Superior temporal gyrus (tissue), 1 donor: ENCODE measurements around the gene ATG7.
"Not testable (repeated sequence)": the region's sequence is repeated elsewhere in the genome, so short reads cannot be mapped to it uniquely, and the experiment has no call there.

Experiments
- DNase-seq: peaks from one replicate; pipeline ENCODE4 v3.0.0-alpha.2; 2016; ENCODE audit errors: extremely low spot score

ATG7 gene

DNA sequence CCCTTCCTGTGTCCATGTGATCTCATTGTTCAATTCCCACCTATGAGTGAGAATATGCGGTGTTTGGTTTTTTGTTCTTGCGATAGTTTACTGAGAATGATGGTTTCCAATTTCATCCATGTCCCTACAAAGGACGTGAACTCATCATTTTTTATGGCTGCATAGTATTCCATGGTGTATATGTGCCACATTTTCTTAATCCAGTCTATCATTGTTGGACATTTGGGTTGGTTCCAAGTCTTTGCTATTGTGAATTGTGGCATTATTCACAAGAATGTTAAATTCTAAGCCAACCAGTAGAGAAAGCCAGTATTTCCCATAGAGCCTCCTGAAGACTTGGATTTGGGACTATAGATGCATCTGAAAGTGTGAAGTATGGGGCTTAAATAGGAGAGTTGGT is 230.2 kb downstream of the ATG7 start:
- DNase-seq = not testable (repeated sequence)

DNA sequence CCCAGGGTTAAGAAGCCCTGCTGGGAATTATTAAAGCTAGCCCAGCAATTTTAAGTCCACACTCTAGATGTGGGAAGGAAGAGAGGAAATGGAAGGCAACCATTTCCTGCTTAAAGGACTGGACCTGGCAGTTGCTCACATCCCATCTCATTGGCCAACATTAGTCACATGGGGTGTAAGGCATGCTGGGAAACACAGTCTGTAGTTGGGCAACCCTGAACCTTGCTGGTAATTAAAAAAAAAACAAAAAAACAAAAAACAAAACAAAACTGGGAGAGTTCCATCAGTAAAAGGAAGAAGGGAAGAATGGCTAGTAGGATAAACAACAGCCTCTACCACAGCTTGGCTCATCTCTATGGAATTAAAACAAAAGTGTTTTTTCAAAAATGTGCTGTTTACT is 235.5 kb downstream of the ATG7 start:
- DNase-seq = no peak

DNA sequence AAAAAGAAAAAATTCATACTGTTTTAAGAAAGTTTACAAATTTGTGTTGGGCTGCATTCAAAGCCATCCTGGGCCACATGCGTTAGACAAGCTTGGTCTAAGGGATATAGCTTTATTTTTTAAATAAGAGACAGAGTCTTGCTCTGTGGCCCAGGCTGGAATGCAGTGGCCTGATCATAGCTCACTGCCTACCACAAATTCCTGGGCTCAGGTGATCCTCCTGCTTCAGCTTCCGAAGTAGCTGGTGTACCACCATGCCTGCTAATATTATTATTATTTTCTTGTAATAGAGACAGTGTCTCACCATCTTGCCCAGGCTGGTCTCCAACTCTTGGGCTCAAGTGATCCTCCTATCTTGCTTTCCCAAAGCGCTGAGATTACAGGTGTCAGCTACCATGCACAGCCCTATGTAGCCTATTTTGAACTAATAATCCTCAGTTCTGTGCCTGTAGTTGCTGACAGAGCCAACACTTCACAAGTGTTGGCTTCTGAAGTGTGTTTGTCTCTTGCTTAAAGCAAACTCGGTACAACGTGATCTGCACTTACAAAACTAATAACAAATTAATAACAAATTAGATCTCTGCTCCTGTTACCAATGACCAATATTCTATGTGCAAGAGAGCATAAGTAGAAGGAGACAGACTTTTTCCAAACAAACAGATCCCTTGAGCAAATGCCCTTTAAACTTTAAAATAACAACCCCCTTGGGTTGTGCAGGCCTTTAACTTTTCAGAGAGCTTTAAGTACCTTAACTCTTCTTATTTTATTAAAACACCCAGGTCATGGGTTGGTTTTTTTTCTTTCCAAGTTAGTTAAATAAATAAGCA is 236.4 kb downstream of the ATG7 start:
- DNase-seq = peak; percentile 49

DNA sequence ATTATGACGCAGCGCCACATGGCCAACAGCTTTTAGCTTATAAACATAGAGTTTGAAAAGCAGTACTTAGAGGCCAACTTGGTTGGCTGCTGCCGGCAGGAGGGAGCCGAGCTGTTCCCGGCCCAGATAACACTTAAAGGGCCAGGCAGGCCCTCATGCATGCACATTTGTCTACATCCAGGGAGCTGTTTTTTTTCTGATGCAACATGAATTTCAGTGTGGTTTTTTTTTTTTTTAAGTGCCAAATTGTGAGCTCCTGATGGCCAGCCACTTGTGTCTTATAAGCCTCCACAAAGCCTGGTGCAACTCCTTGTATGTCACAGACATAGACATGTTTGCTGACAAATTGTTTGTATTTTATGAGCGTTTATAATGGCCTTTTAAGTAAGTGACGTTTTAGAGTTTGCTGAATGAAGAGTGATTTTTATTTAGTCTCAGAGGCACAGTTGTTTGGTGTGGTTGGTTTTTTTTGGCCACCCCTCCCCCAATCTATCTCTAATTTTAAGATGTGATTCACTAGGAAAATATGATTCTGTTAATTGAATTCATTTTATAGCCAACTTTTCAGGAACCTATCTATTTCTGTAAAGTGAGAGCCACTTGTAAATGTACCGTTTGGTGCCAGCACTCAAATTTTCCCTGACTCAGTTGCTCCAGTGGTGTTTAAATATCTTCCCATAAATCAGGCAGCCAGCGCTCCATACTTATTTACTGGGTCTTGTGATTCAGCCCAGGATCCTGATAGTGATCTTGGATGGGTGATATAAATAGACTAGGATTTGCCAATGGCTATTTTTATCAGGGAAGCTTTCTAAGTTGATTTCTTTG is 237.2 kb downstream of the ATG7 start:
- DNase-seq = no peak

DNA sequence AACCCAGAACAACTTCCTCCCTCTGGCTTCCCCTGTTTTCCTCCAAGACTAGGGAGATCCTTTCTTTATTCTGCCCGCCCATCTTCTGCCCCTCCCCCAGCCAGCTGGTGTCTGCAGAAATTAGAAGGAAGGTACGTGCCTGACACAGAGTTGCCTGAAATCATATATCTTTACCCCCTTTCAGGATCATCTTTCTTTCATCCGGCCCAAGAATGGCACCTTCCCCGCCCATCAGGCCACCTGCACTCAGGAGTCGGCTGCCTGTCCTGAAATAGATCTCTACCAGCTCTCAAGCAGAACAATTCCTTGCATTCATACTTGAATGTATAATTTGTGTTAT is 237.8 kb downstream of the ATG7 start:
- no peak for DNase-seq

DNA sequence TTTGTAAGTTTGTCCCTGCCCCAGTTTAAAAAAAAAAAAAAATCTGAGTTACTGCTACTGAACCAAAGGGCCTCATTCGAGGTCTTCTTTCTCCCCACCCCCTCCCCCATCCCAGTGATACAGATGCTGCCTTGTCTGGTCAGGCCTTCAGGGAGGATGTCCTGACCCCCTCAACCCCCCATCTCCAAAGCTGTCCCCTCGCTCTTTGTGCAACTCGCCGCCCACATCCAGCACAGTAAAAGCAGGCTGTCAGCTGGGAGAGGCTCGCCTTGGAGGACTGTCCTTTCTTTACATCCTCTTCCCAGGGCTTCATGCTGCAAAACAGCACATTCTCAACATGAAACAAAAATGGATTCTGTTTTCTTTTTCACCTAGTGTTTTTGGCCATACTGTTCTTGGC is 238.2 kb downstream of the ATG7 start:
- no peak for DNase-seq

DNA sequence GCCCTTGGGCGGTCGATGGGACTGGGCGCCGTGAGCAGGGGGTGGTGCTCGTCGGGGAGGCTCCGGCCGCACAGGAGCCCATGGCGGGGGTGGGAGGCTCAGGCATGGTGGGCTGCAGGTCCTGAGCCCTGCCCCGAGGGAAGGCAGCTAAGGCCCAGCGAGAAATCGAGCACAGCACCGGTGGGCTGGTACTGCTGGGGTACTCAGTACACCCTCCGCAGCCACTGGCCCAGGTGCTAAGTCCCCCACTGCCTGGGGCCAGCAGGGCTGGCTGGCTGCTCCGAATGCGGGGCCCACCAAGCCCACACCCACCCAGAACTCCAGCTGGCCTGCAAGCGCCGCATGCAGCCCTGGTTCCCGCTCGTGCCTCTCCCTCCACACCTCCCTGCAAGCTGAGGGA is 239.4 kb downstream of the ATG7 start:
- not testable (repeated sequence) for DNase-seq

DNA sequence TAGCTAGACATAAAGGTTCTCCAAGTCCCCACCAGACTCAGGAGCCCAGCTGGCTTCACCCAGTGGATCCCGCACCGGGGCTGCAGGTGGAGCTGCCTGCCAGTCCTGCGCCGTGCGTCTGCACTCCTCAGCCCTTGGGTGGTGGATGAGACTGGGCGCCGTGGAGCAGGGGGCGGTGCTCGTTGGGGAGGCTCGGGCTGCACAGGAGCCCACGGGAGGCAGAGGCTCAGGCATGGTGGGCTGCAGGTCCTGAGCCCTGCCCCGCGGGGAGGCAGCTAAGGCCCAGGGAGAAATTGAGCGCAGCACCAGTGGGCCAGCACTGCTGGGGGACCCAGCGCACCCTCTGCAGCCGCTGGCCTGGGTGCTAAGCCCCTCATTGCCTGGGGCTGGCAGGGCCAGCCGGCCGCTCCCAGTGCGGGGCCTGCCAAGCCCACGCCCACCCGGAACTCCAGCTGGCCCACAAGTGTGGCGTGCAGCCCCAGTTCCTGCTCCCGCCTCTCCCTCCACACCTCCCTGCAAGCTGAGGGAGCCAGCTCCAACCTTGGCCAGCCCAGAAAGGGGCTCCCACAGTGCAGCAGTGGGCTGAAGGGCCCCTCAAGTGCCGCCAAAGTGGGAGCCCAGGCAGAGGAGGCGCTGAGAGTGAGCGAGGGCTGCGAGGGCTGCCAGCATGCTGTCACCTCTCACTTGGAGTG is 241.1 kb downstream of the ATG7 start:
- not testable (repeated sequence) for DNase-seq

DNA sequence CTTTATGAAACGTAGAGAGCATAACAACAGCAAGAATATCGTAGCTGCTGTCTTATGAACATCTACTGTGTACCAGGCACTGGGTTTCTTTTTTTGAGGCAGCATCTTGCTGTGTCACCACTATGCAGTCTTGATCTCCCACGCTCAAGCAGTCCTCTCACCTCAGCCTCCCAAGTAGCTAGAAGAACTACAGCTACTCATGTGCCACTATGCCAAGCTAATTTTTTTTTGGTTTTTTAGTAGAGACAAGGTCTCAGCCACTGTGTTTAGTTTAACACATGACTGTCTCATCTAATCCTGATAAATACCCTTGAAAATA is 241.6 kb downstream of the ATG7 start:
- peak; percentile 58 for DNase-seq

DNA sequence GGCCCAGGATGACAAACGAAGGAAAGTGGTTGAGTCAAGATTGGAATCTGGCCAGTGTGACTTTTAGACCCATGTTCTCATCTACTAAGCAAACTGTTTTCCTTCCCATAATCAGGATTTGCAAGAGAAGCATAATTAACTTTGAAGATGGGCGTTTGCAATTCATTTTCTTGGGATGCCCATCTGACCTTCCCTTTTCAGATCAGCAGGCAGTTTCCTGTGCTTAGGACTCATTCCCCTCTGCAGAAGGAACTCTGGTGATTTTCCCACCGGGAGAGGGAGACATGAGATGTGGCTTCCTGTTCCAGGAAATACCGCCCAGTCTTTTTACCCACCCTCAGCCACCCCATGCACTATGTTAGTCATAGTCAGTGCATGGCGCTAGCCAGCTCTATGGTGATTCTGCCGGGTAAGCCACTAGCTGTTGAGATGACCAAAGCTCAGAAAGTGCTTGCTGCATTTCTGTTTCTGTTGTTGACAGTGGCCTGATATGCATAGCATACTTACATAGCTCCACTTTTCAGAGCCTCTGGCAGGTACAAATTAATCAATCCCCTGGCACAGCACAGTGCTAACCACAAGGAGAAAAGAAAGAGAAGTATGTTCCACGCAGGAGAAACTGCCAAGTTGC is 242.1 kb downstream of the ATG7 start:
- DNase-seq = peak; percentile 25

DNA sequence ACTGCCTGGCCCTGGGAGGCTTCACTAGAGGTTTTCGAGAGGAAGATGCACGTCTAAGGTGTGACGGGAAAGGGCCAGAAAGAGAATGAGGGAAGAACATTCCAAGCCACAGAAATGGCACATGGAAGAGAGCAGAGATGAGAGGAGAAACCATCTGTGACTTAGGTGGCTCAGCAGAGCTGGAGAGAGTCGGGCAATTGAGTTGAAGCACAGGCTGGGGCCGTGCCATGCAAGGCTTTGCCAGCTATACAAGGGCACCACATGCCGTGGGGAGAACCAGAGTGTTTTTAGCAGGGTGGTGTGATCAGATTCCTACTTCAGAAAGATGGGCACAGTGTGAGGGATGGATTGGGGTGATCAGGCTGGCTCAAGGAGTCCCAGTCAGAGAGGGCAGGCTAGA is 245.4 kb downstream of the ATG7 start:
- DNase-seq = no peak

DNA sequence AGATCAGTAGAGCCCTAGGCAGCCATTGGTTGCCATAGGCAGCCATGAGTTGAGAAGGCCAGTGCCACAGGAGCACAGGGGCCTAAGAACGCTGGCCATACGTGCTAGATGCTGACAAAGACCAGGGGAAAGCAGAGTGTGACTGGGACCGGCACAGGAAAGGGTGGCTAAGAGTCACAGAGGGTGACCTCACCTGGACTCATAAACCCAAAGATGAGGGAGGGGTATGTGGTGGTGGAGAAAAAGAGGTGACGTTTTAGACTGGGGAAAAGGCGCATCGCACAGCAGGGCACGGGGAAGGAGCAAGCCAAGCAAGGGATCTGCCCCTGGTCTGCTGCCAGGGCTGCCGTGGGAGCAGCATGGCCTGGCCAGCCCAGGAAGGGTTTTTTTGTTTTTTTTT is 249.0 kb downstream of the ATG7 start:
- no peak for DNase-seq

DNA sequence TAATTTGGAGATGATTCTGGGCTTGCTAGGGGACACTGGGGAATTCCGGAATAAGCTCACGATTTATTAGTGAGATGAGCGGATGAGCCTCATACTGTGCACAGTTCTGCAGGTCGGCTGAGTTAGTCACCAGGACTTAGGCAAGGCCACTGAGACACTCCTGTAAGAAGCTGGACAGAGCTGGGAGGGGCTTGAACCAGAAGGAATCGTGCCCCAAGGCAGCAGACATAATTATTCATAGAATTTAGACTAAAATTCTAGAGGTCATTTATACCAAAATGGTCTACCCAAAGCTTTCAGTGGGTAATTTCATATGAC is 250.2 kb downstream of the ATG7 start:
- DNase-seq = no peak

DNA sequence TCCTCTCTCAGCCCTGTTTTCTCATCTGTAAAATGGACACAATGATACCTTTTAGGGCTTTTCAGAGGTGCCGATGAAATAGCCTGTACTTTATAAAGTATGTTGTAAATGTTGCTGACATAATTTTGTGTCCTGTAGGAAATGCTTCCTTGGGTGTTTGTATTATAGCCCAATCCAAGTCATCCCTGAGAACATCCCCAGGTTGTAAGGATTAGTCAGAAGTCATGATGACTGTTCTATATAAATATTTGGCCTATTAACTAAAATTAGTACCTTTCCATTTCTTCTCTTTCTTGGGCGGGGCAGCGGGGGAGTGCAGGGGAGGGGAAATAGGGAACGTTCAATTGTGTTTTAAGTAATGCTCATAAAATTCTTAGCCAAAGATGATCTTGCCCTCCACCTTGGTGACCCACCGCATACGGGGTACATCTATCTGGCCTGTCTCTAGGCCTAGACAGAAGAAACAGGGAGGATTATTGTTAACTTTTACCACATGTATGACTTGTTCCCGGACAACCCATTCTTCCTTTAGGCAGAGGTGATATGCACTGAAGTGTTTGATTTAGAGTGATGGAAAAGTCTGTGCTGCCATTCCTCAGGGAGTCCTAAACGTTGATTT is 250.9 kb downstream of the ATG7 start:
- no peak for DNase-seq

DNA sequence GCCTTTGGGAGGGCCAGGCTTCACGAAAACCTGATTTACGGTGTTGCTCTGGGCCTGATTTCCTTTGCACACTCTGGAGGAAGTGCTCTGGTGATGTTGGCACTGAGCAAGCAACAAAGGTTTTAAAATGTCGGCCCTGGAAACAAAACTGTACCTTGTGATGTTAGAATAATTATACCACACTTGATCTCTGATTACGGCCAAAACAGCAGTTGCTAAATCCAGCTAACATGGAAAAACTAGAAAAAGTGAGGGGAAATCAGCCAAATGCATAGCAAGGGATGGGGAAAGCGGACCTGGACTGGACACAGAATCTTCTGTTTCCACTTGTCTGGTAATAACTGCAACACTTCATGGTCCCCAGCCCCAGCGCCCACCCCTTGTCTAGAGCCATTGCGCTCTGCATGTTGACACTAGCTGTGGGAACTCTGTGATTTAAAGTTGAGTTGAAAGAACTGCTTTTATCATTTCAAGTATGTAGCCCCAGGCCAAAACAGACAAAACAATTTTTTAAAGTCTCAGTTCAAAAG is 251.4 kb downstream of the ATG7 start:
- no peak for DNase-seq

DNA sequence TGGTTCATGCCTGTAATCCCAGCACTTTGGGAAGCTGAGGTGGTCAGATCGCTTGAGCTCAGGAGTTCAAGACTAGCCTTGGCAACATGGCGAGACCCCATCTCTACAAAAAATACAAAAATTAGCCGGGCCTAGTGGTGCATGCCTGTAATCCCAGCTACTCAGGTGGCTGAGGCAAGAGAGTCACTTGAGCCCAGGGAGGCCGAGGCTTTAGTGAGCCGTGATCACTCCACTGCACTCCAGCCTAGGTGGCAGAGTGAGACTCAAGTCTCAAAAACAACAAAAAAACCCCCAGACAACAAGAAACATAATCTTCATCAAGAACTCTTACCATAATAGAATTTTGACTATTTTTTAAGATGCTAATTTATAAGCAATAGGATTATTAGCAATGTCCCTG is 253.9 kb downstream of the ATG7 start:
- not testable (repeated sequence) for DNase-seq

DNA sequence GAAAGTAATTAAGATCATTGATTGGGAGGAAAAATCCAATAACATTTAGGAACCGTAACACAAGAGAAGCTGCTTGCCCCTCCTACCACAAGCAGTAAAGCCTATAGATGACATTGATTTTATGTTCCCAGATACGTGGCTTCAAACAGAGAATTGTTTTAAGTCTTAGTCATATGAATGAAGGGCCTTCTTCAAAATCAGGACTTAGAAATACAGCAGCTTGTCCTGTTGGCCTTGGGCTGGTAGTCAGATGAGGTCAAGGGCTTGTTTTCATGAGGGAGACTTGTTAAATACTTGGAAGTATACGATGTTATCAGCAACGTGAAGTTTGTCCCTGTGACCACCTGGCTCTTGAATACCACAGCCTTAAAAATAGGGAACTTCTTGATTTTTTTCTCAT is 257.1 kb downstream of the ATG7 start:
- DNase-seq = no peak

DNA sequence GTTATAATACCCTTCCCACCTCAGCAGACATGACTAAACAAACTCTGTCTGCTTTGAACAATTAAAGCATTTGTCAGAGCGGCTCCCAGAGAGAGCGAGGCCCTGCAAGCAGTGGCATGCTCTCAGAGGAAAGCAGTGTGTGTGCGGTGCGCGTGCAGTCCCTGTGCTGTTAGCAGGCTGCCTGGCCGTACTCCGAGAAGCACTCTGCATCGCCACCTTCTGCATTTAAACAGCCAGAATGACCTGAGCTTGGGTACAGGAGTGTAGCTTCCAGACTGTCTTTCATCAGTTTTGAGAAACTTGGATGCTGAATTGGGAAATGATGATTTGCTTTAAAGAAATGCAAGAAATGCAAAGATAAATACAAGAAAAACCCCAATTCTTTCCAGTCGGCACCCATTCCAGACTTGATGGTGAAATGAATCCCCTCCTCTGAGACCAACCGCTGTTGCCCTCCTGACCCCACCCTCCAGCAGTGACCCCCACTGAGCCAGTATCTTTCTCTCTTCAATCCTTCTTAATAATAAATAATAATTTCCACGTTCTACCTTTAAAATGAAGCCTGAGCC is 258.0 kb downstream of the ATG7 start:
- peak; percentile 26 for DNase-seq

DNA sequence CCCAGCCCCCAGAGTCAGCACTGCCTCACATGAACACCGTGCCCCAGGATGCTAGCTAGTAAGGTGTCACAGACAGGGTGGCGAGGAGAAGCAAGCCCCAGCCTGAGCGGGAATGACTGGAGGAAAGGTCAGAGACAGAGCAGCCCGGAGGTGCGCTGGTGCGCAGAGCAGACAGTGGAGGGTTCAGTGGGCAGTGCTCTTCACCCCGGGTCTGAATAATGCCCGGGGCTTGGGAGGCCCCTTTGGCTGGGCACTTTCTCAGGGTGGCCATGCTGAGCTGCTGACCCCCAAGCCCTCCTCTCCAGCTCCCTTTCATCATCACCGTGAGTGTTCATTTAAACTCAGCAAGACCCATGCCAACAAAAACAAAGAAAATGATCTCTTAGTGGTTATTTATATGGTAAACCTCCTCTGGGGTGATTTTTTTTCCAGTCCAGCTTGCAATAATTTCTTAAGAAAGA is 260.8 kb downstream of the ATG7 start:
- DNase-seq = no peak

DNA sequence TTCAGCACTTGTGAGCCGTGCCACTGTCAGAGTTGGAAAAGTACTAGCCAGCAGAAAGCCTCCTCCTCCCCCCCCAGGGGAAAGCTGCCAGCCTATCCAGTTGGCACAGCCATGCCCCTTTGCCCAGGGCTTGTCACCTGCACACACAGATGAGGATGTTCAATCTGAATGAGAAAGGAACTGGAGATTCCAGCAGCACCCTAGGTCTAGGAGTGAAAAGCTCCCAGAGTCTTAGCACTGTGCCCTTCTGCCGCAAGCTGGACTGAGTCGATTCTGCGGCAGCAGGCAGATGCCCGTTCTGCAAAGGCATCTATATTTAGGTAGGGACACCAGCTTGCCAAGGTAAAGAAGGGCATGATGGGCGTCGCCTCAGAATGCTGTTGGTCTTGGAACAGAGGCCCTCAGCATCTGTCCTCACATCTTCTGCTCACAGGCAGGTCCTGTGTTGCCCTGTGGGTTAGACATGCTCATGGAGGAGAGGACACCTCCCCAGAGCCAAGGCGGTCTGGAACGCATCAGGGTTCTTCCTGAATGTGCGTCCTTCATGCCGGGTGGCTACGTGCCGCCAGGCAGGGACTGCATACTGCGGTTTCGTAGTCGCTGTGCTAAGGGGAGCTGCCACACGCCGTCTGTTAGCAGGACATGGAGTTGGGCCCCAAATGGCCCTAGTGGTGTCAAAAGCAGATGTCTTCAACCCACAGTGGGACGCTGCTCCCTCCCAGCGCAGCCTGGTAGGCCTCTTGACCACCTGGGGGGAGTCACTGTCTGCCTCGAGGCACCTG is 262.0 kb downstream of the ATG7 start:
- peak; percentile 31 for DNase-seq

DNA sequence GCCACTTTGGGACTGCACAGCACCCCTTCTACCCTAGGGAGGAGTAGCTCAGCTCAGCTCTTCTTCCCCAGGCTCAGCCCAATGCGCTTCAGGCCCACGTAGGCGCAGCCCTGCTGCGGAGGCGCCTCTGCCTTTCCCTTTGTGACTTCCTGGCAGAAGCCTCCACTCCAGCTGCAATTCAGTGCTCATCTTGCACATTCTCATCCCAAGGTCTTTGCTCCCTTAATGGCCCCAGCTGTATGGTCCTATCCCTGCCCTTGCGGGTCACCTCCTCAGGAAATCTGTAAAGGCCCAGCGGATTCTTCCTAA is 262.6 kb downstream of the ATG7 start:
- DNase-seq = no peak
